ENCODE results near the gene SNAPC5.
"Not testable (repeated sequence)": the region's sequence is repeated elsewhere in the genome, so short reads cannot be mapped to it uniquely, and the experiment has no call there.

Gene SNAPC5

GRCh38 chr15:66497502-66498455, at the start of gene SNAPC5:
Gene SNAPC5 (minus strand): TSS chr15:66497762. CDS start chr15:66497731, 31 bp downstream.
- peak; percentile 74 to 86 for DNase-seq (ENCODE audit: low read depth in 2 of 2)

GRCh38 chr15:66545255-66545654, 47.7 kb upstream of the SNAPC5 start:
- no peak for DNase-seq (ENCODE audit: low read depth in 2 of 2)

- no peak for DNase-seq (ENCODE audit: low read depth in 2 of 2)
These were observed 45.3 kb upstream of the SNAPC5 start for GRCh38 chr15:66542896-66543295.

GRCh38 chr15:66535056-66535455, 37.5 kb upstream of the SNAPC5 start:
- DNase-seq (ENCODE audit: low read depth in 2 of 2), result no peak

GRCh38 chr15:66524838-66525237, 27.3 kb upstream of the SNAPC5 start:
- DNase-seq (ENCODE audit: low read depth in 2 of 2), result no peak

- no peak for DNase-seq (ENCODE audit: low read depth in 2 of 2)
These were observed 26.4 kb upstream of the SNAPC5 start for GRCh38 chr15:66523926-66524325.

- DNase-seq (ENCODE audit: low read depth in 2 of 2), result no peak
These were observed 18.4 kb upstream of the SNAPC5 start for GRCh38 chr15:66515901-66516322.

- no peak for DNase-seq (ENCODE audit: low read depth in 2 of 2)
These were observed 17.0 kb upstream of the SNAPC5 start for GRCh38 chr15:66514586-66514985.

GRCh38 chr15:66508293-66508883, 10.8 kb upstream of the SNAPC5 start:
- DNase-seq (ENCODE audit: low read depth in 2 of 2), result no peak

GRCh38 chr15:66505818-66506217, 8.3 kb upstream of the SNAPC5 start:
- no peak for DNase-seq (ENCODE audit: low read depth in 2 of 2)

- DNase-seq (ENCODE audit: low read depth in 2 of 2), result no peak
These were observed 7.9 kb upstream of the SNAPC5 start for GRCh38 chr15:66505430-66505811.

GRCh38 chr15:66504563-66505429, 7.2 kb upstream of the SNAPC5 start, which contains the start of the genes RPL4 and ZWILCH:
Gene RPL4 (minus strand): TSS chr15:66504855. CDS start chr15:66504790, 65 bp downstream.
Gene ZWILCH (plus strand): TSS chr15:66505326. CDS start chr15:66505339, 13 bp downstream.
- peak; percentile 75 for DNase-seq (ENCODE audit: low read depth in 2 of 2)

- no peak for DNase-seq (ENCODE audit: low read depth in 2 of 2)
These were observed 6.4 kb upstream of the SNAPC5 start for GRCh38 chr15:66503780-66504562.

- not testable (repeated sequence) for DNase-seq (ENCODE audit: low read depth in 2 of 2)
These were observed 5.6 kb upstream of the SNAPC5 start for GRCh38 chr15:66503041-66503648.

GRCh38 chr15:66502491-66502890, 4.9 kb upstream of the SNAPC5 start:
- no peak for DNase-seq (ENCODE audit: low read depth in 2 of 2)

GRCh38 chr15:66500346-66500745, 2.8 kb upstream of the SNAPC5 start:
- not testable (repeated sequence) for DNase-seq (ENCODE audit: low read depth in 2 of 2)

GRCh38 chr15:66498501-66499386, 1.2 kb upstream of the SNAPC5 start:
- peak; percentile 16 to 19 for DNase-seq (ENCODE audit: low read depth in 2 of 2)

- DNase-seq (ENCODE audit: low read depth in 2 of 2), result no peak
These were observed 536 bp downstream of the SNAPC5 start for GRCh38 chr15:66496951-66497501.

- DNase-seq (ENCODE audit: low read depth in 2 of 2), result no peak
These were observed 3.3 kb downstream of the SNAPC5 start for GRCh38 chr15:66494262-66494661.

All from fibroblast of skin of left biceps (primary cell).